GM12872 (cell line): Measurements from ENCODE around the gene SIRT6.

Experiments
- CTCF ChIP-seq: IDR thresholded peaks from 3 replicates; pipeline ENCODE4 v1.5.1; 2011; ENCODE audit warnings: low read depth, mild to moderate bottlenecking, low read length, moderate library complexity; ENCODE audit not compliant: insufficient read depth

SIRT6 gene

GRCh38 chr19:4182084-4182810, at the start of gene SIRT6, which contains the start of gene ANKRD24:
Gene SIRT6 (minus strand): TSS chr19:4182563. CDS start chr19:4182539, 24 bp downstream.
Gene ANKRD24 (plus strand): TSS chr19:4182689. CDS start chr19:4186426, 3,737 bp downstream.
- TF ChIP-seq CTCF: no peak

- no peak for TF ChIP-seq CTCF
Observed at GRCh38 chr19:4229179-4229931, 47.0 kb upstream of the SIRT6 start, which contains the start of gene EBI3. Gene EBI3 (plus strand): TSS chr19:4229523. CDS start chr19:4229551, 28 bp downstream.

- TF ChIP-seq CTCF: no peak
Observed at GRCh38 chr19:4228765-4229178, 46.4 kb upstream of the SIRT6 start.

- TF ChIP-seq CTCF: no peak
Observed at GRCh38 chr19:4227771-4228170, 45.4 kb upstream of the SIRT6 start.

GRCh38 chr19:4225885-4226284, 43.5 kb upstream of the SIRT6 start:
- TF ChIP-seq CTCF: no peak

- no peak for TF ChIP-seq CTCF
Observed at GRCh38 chr19:4224470-4224869, 42.1 kb upstream of the SIRT6 start.

- no peak for TF ChIP-seq CTCF
Observed at GRCh38 chr19:4220188-4220587, 37.8 kb upstream of the SIRT6 start.
